ENCODE measurements around the gene LDAH. TPM values are rescaled to one million over a fixed set of nuclear protein-coding genes. Genes with fewer than 3 reads are reported as not detected.

LDAH gene
- total RNA-seq, 1 experiment from 2014 or later, result not detected

GRCh38 chr2:20697322-20697934, 125.5 kb downstream of the LDAH start:
- H3K36me3 ChIP-seq (ENCODE audit: low read depth, low read length), result no peaks in the 10 kb centered on the region
- no peak for DNase-seq

GRCh38 chr2:20696366-20696765, 126.5 kb downstream of the LDAH start:
- BruUV-seq (replicated peaks), result no TSS peak
- TF ChIP-seq EZH2 (IDR thresholded peaks at IDR 0.05; ENCODE audit: low read length, unreplicated experiment) (no peak), CTCF (conservative IDR thresholded peaks at IDR 0.05; ENCODE audit: low read depth, low read length) (no peak), EZH2phosphoT487 (IDR thresholded peaks at IDR 0.05; ENCODE audit: borderline replicate concordance, low read length) (no peak)
- H2AFZ ChIP-seq (ENCODE audit: low read length), result no peak overlapping the region
- no peak overlapping the region for H3K27ac ChIP-seq (ENCODE audit: low read length)
- H3K9me3 ChIP-seq (ENCODE audit: low read length), result no peaks in the 10 kb centered on the region
- no peaks in the 10 kb centered on the region for H3K4me1 ChIP-seq (ENCODE audit: insufficient read depth, low read length)
- ChIA-PET POLR2A (ENCODE audit: unreplicated experiment) (no interaction called here), CTCF (no interaction called here)
- no peaks in the 10 kb centered on the region for H3F3A ChIP-seq (ENCODE audit: low read length, unreplicated experiment)
- H3K9me2 ChIP-seq (replicated peaks; ENCODE audit: low read length), result no peaks in the 10 kb centered on the region
- no peak overlapping the region for H3K9ac ChIP-seq (ENCODE audit: low read length)
- H3K27me3 ChIP-seq (ENCODE audit: low read length), result peaks cover 86% of the 10 kb centered on the region
- H3K4me3 ChIP-seq (ENCODE audit: low read length), result no peak overlapping the region
- DNase-seq (no peak), ATAC-seq (no peak)
- no peak overlapping the region for H3K4me2 ChIP-seq (ENCODE audit: low read length)
- no peaks in the 10 kb centered on the region for H4K20me1 ChIP-seq (ENCODE audit: low read length)
- intact Hi-C loops (cut with micrococcal nuclease), result no loop called here
- no peaks in the 10 kb centered on the region for H3K79me2 ChIP-seq (ENCODE audit: low read length)
- H3K36me3 ChIP-seq (ENCODE audit: low read depth, low read length), result no peaks in the 10 kb centered on the region

More at GRCh38 chr2:20697322-20697934, 125.5 kb downstream of the LDAH start:
- intact Hi-C loops (cut with micrococcal nuclease), result no loop called here
- Histone ChIP-seq H4K20me1 (ENCODE audit: low read length) (no peaks in the 10 kb centered on the region), H3K27ac (ENCODE audit: low read length) (no peak overlapping the region), H3K27me3 (ENCODE audit: low read length) (peaks cover 85% of the 10 kb centered on the region), H3K79me2 (ENCODE audit: low read length) (no peaks in the 10 kb centered on the region), H3K9ac (ENCODE audit: low read length) (no peak overlapping the region), H3K4me2 (ENCODE audit: low read length) (no peak overlapping the region), H3K9me3 (ENCODE audit: low read length) (no peaks in the 10 kb centered on the region), H3K4me3 (ENCODE audit: low read length) (no peak overlapping the region), H3K9me2 (replicated peaks; ENCODE audit: low read length) (no peaks in the 10 kb centered on the region), H3K4me1 (ENCODE audit: insufficient read depth, low read length) (no peaks in the 10 kb centered on the region), H2AFZ (ENCODE audit: low read length) (no peak overlapping the region), H3F3A (ENCODE audit: low read length, unreplicated experiment) (no peaks in the 10 kb centered on the region)
- ATAC-seq, result no peak
- no peak for TF ChIP-seq EZH2phosphoT487 (IDR thresholded peaks at IDR 0.05; ENCODE audit: borderline replicate concordance, low read length)
- TF ChIP-seq CTCF (conservative IDR thresholded peaks at IDR 0.05; ENCODE audit: low read depth, low read length), result no peak
- no peak for TF ChIP-seq EZH2 (IDR thresholded peaks at IDR 0.05; ENCODE audit: low read length, unreplicated experiment)
- BruUV-seq (replicated peaks), result no TSS peak
- ChIA-PET POLR2A (ENCODE audit: unreplicated experiment) (no interaction called here), CTCF (no interaction called here)

GRCh38 chr2:20693317-20693716, 129.6 kb downstream of the LDAH start:
- no peak for TF ChIP-seq CTCF (conservative IDR thresholded peaks at IDR 0.05; ENCODE audit: low read depth, low read length)
- TF ChIP-seq EZH2 (IDR thresholded peaks at IDR 0.05; ENCODE audit: low read length, unreplicated experiment), result no peak
- TF ChIP-seq EZH2phosphoT487 (IDR thresholded peaks at IDR 0.05; ENCODE audit: borderline replicate concordance, low read length), result no peak
- H3K27ac ChIP-seq (ENCODE audit: low read length), result no peak overlapping the region
- BruUV-seq (replicated peaks), result no TSS peak
- no peaks in the 10 kb centered on the region for H3K36me3 ChIP-seq (ENCODE audit: low read depth, low read length)
- H3K9me2 ChIP-seq (replicated peaks; ENCODE audit: low read length), result no peaks in the 10 kb centered on the region
- ChIA-PET POLR2A (ENCODE audit: unreplicated experiment) (no interaction called here), CTCF (no interaction called here)
- H3K9ac ChIP-seq (ENCODE audit: low read length), result no peak overlapping the region
- intact Hi-C loops (cut with micrococcal nuclease), result no loop called here
- H3K4me2 ChIP-seq (ENCODE audit: low read length), result no peak overlapping the region
- no peak overlapping the region for H2AFZ ChIP-seq (ENCODE audit: low read length)
- no peaks in the 10 kb centered on the region for H3K9me3 ChIP-seq (ENCODE audit: low read length)
- H3K27me3 ChIP-seq (ENCODE audit: low read length), result peaks cover 86% of the 10 kb centered on the region
- no peaks in the 10 kb centered on the region for H3K79me2 ChIP-seq (ENCODE audit: low read length)
- no peak overlapping the region for H3K4me3 ChIP-seq (ENCODE audit: low read length)
- DNase-seq (no peak), ATAC-seq (no peak)
- no peaks in the 10 kb centered on the region for H4K20me1 ChIP-seq (ENCODE audit: low read length)
- no peaks in the 10 kb centered on the region for H3K4me1 ChIP-seq (ENCODE audit: insufficient read depth, low read length)
- H3F3A ChIP-seq (ENCODE audit: low read length, unreplicated experiment), result no peaks in the 10 kb centered on the region
